Measurements from ENCODE around the gene TSPAN5. TPM values are rescaled to one million over a fixed set of nuclear protein-coding genes. Genes with fewer than 3 reads are reported as not detected.

The TSPAN5 gene
- total and polyA plus RNA-seq, 2 of the 4 experiments (the other 2 are of a cell fraction): 64.8 to 79.6 TPM

DNA sequence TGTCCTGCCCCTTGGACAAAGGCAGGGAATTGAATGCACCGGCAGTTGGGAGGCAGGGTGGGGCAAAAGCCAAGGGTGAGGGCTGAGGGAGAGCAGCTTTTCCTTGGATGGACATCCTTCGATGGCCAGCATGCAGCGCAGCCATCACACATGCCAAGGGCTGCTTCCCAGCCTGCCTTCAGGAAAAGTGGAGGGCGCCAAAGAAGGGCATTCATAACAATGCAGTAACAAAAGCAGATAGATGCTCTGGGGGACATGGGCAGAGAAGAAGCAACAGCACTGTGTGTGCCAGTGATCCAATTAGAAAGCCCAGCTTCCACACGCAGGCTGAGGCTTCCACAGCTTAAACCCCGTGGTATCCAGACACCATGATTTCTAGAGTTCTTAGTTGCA lies 71.5 kb downstream of the TSPAN5 start:
- Histone ChIP-seq H4K20me1 (ENCODE audit: insufficient read depth, low read length) (peaks cover 28% of the 10 kb centered on the region; the same call in 1 of the 2 replicates), H3K18ac (ENCODE audit: low read depth, low read length) (no peak overlapping the region), H2BK20ac (ENCODE audit: low read depth, low read length) (no peak overlapping the region), H3K27ac (ENCODE audit: insufficient read depth, low read length) (no peak overlapping the region), H2BK5ac (ENCODE audit: low read depth, low read length, poor library complexity, severe bottlenecking) (no peak overlapping the region), H3K27me3 (ENCODE audit: control insufficient read depth, insufficient read depth, low read length) (no peaks in the 10 kb centered on the region), H2BK120ac (ENCODE audit: low read depth, low read length) (no peak overlapping the region), H3K36me3 (ENCODE audit: control insufficient read depth, insufficient read depth, low read length) (no peaks in the 10 kb centered on the region; the same call in 1 of the 2 replicates), H3K4me2 (ENCODE audit: low read depth, low read length) (no peak overlapping the region), H3K4me3 (ENCODE audit: insufficient read depth, low read depth, low read length) (no peak overlapping the region), H3K9ac (ENCODE audit: low read depth, low read length) (no peak overlapping the region), H4K91ac (ENCODE audit: insufficient read depth, low read depth, low read length) (no peak overlapping the region), H2AK5ac (ENCODE audit: low read depth, low read length) (no peak overlapping the region), H3K79me1 (ENCODE audit: low read depth in 1 of 2, low read length in 2 of 2) (peaks cover 34 to 71% of the 10 kb centered on the region in 2 experiments), H2AFZ (replicated peaks; ENCODE audit: low read length, poor library complexity) (no peak overlapping the region), H2BK15ac (ENCODE audit: low read depth, low read length) (no peak overlapping the region), H3K4ac (ENCODE audit: low read depth, low read length) (no peak overlapping the region), H3K23ac (ENCODE audit: low read depth, low read length) (no peak overlapping the region), H3K9me3 (ENCODE audit: control insufficient read depth, insufficient read depth, low read length) (no peaks in the 10 kb centered on the region), H3K9me1 (ENCODE audit: insufficient read depth, low read length) (peaks cover 8% of the 10 kb centered on the region; the same call in 1 of the 2 replicates), H4K8ac (ENCODE audit: low read depth in 2 of 2, low read length in 2 of 2) (no peak overlapping the region), H3K4me1 (ENCODE audit: control insufficient read depth, insufficient read depth, low read length) (peaks cover 7% of the 10 kb centered on the region), H3K14ac (replicated peaks; ENCODE audit: low read depth, low read length) (no peak overlapping the region), H3K56ac (ENCODE audit: extremely low read depth, insufficient read depth, low read length) (no peak overlapping the region), H4K5ac (ENCODE audit: low read depth, low read length) (no peak overlapping the region; the same call in 1 of the 2 replicates), H2AK9ac (replicated peaks; ENCODE audit: low read depth, low read length, poor library complexity) (no peak overlapping the region)
- DNase-seq (no peak), ATAC-seq (ENCODE audit: low read depth) (no peak)
- dilution Hi-C loops (cut with HindIII; ENCODE audit: low sequenced_read_pairs, unreplicated experiment): no loop called here
- intact Hi-C loops (cut with micrococcal nuclease): no loop called here
- BruUV-seq (replicated peaks): no TSS peak
- 90% methylated on average over 2 of the region's 6 CpGs; no CpG with 5 or more reads in 1 of the 2 experiments for WGBS, 2 experiments (ENCODE audit: extremely low coverage in 2 of 2, insufficient read length in 1 of 2)
- in situ Hi-C loops (cut with MboI; ENCODE audit: low sequenced_read_pairs): no loop called here
- TF ChIP-seq, protein P1, sequence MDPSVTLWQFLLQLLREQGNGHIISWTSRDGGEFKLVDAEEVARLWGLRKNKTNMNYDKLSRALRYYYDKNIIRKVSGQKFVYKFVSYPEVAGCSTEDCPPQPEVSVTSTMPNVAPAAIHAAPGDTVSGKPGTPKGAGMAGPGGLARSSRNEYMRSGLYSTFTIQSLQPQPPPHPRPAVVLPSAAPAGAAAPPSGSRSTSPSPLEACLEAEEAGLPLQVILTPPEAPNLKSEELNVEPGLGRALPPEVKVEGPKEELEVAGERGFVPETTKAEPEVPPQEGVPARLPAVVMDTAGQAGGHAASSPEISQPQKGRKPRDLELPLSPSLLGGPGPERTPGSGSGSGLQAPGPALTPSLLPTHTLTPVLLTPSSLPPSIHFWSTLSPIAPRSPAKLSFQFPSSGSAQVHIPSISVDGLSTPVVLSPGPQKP (IDR thresholded peaks at IDR 0.05; ENCODE audit: borderline replicate concordance, low read depth, low read length): no peak
- TF ChIP-seq RCOR1 (IDR thresholded peaks at IDR 0.05; ENCODE audit: insufficient replicate concordance, low read length): no peak
- no peak for TF ChIP-seq NFE2L2 (IDR thresholded peaks at IDR 0.05; ENCODE audit: low read depth, low read length)
- no peak for TF ChIP-seq MAFK (IDR thresholded peaks at IDR 0.05; ENCODE audit: low read depth, low read length)
- no peak for TF ChIP-seq POLR2A (IDR thresholded peaks at IDR 0.05; ENCODE audit: low read depth, low read length)
- TF ChIP-seq MAZ (IDR thresholded peaks at IDR 0.05; ENCODE audit: borderline replicate concordance, low read depth, low read length): no peak
- ChIA-PET POLR2A (ENCODE audit: unreplicated experiment) (interaction anchor here (0.5 kb wide), 1 partner anchor 488 kb away, joined by 10 read pairs; no protein-coding TSS in a partner anchor), CTCF (no interaction called here)

All from IMR-90 (cell line).